GM12872 (cell line): ENCODE data around the gene CCL18.

ENCODE experiments used
- CTCF ChIP-seq: IDR thresholded peaks from 3 replicates; pipeline ENCODE4 v1.5.1; 2011; ENCODE audit warnings: low read depth, mild to moderate bottlenecking, low read length, moderate library complexity; ENCODE audit not compliant: insufficient read depth

The CCL18 gene

GRCh38 chr17:36063786-36064541, at the start of gene CCL18:
Gene CCL18 (plus strand): TSS chr17:36064272. CDS start chr17:36064343, 71 bp downstream.
- no peak for TF ChIP-seq CTCF

GRCh38 chr17:36014946-36015345, 49.1 kb upstream of the CCL18 start:
- no peak for TF ChIP-seq CTCF

GRCh38 chr17:36016555-36016954, 47.5 kb upstream of the CCL18 start:
- TF ChIP-seq CTCF, result no peak

- no peak for TF ChIP-seq CTCF
Observed at GRCh38 chr17:36017799-36018198, 46.3 kb upstream of the CCL18 start, which contains the start of gene CCL23. Gene CCL23 (minus strand): TSS chr17:36017972. CDS start chr17:36017897, 75 bp downstream.

- TF ChIP-seq CTCF, result no peak
Observed at GRCh38 chr17:36019423-36019822, 44.6 kb upstream of the CCL18 start.

GRCh38 chr17:36024106-36024869, 39.8 kb upstream of the CCL18 start:
- no peak for TF ChIP-seq CTCF

GRCh38 chr17:36027761-36028160, 36.3 kb upstream of the CCL18 start:
- no peak for TF ChIP-seq CTCF
